HUES48 (cell line): ENCODE results near the gene DCC.

Experiments used
- H3K27ac ChIP-seq: one replicate; pipeline ENCODE4 v1.7.0; 2013; ENCODE audit warnings: low read depth, low read length, inconsistent platforms
- H3K27me3 ChIP-seq: 2 replicates; pipeline ENCODE4 v1.6.1; 2013; ENCODE audit warnings: mild to moderate bottlenecking, low read length; ENCODE audit not compliant: control insufficient read depth, insufficient read depth
- H3K36me3 ChIP-seq: 2 replicates; pipeline ENCODE4 v1.6.1; 2013; ENCODE audit warnings: low read length; ENCODE audit not compliant: control insufficient read depth, insufficient read depth
- H3K4me1 ChIP-seq: 2 replicates; pipeline ENCODE4 v1.6.1; 2013; ENCODE audit warnings: mild to moderate bottlenecking, low read length; ENCODE audit not compliant: control insufficient read depth, insufficient read depth
- H3K4me3 ChIP-seq: 2 replicates; pipeline ENCODE4 v1.5.1; 2013; ENCODE audit warnings: mild to moderate bottlenecking, low read depth, low read length
- H3K9ac ChIP-seq: 2 replicates; pipeline ENCODE4 v1.6.1; 2013; ENCODE audit warnings: mild to moderate bottlenecking, low read depth, low read length, moderate library complexity
- H3K9me3 ChIP-seq: 2 replicates; pipeline ENCODE4 v1.6.1; 2013; ENCODE audit warnings: low read length; ENCODE audit not compliant: control insufficient read depth, insufficient read depth

The DCC gene

GRCh38 chr18:53152476-53152875 lies 812.5 kb downstream of the DCC start:
- Histone ChIP-seq H3K4me3 (no peak overlapping the region), H3K9me3 (no peaks in the 10 kb centered on the region), H3K36me3 (no peaks in the 10 kb centered on the region), H3K9ac (no peak overlapping the region), H3K4me1 (no peaks in the 10 kb centered on the region), H3K27ac (no peak overlapping the region), H3K27me3 (no peaks in the 10 kb centered on the region)

- no peak overlapping the region for H3K9ac ChIP-seq
- no peaks in the 10 kb centered on the region for H3K27me3 ChIP-seq
- H3K36me3 ChIP-seq, result no peaks in the 10 kb centered on the region
- no peaks in the 10 kb centered on the region for H3K9me3 ChIP-seq
- no peak overlapping the region for H3K27ac ChIP-seq
- H3K4me1 ChIP-seq, result no peaks in the 10 kb centered on the region
- H3K4me3 ChIP-seq, result no peak overlapping the region
Measured at GRCh38 chr18:53153281-53153680, 813.3 kb downstream of the DCC start.

- no peaks in the 10 kb centered on the region for H3K36me3 ChIP-seq
- no peaks in the 10 kb centered on the region for H3K9me3 ChIP-seq
- H3K27me3 ChIP-seq, result no peaks in the 10 kb centered on the region
Measured at GRCh38 chr18:53153800-53154199, 813.8 kb downstream of the DCC start.

GRCh38 chr18:53165770-53166169 lies 825.8 kb downstream of the DCC start:
- no peaks in the 10 kb centered on the region for H3K27me3 ChIP-seq
- no peak overlapping the region for H3K9ac ChIP-seq
- no peak overlapping the region for H3K27ac ChIP-seq
- H3K9me3 ChIP-seq, result no peaks in the 10 kb centered on the region
- H3K4me1 ChIP-seq, result no peaks in the 10 kb centered on the region
- H3K4me3 ChIP-seq, result no peak overlapping the region
- H3K36me3 ChIP-seq, result no peaks in the 10 kb centered on the region

More at GRCh38 chr18:53153800-53154199, 813.8 kb downstream of the DCC start:
- Histone ChIP-seq H3K4me1 (no peaks in the 10 kb centered on the region), H3K4me3 (no peak overlapping the region), H3K9ac (no peak overlapping the region), H3K27ac (no peak overlapping the region)

- Histone ChIP-seq H3K27ac (no peak overlapping the region), H3K27me3 (no peaks in the 10 kb centered on the region), H3K4me1 (no peaks in the 10 kb centered on the region), H3K9me3 (no peaks in the 10 kb centered on the region), H3K4me3 (no peak overlapping the region), H3K9ac (no peak overlapping the region), H3K36me3 (no peaks in the 10 kb centered on the region)
Measured at GRCh38 chr18:53169346-53169745, 829.3 kb downstream of the DCC start.

GRCh38 chr18:53191634-53192033 lies 851.6 kb downstream of the DCC start:
- Histone ChIP-seq H3K27ac (peak overlapping the region; percentile 5), H3K4me3 (no peak overlapping the region), H3K4me1 (peaks cover 7% of the 10 kb centered on the region; the same call in 1 of the 2 replicates), H3K27me3 (no peaks in the 10 kb centered on the region), H3K9ac (no peak overlapping the region), H3K9me3 (no peaks in the 10 kb centered on the region), H3K36me3 (no peaks in the 10 kb centered on the region)

- no peak overlapping the region for H3K9ac ChIP-seq
- peaks cover 7% of the 10 kb centered on the region; the same call in 1 of the 2 replicates for H3K4me1 ChIP-seq
- H3K9me3 ChIP-seq, result no peaks in the 10 kb centered on the region
- no peaks in the 10 kb centered on the region for H3K36me3 ChIP-seq
- H3K27ac ChIP-seq, result no peak overlapping the region
- H3K27me3 ChIP-seq, result no peaks in the 10 kb centered on the region
- no peak overlapping the region for H3K4me3 ChIP-seq
Measured at GRCh38 chr18:53193870-53194269, 853.9 kb downstream of the DCC start.

- Histone ChIP-seq H3K4me1 (no peaks in the 10 kb centered on the region), H3K4me3 (no peak overlapping the region), H3K27me3 (no peaks in the 10 kb centered on the region), H3K9ac (no peak overlapping the region), H3K27ac (no peak overlapping the region), H3K36me3 (no peaks in the 10 kb centered on the region), H3K9me3 (no peaks in the 10 kb centered on the region)
Measured at GRCh38 chr18:53219853-53220252, 879.9 kb downstream of the DCC start.

- Histone ChIP-seq H3K9ac (no peak overlapping the region), H3K4me3 (no peak overlapping the region), H3K9me3 (no peaks in the 10 kb centered on the region), H3K27me3 (no peaks in the 10 kb centered on the region), H3K27ac (no peak overlapping the region), H3K36me3 (no peaks in the 10 kb centered on the region), H3K4me1 (no peaks in the 10 kb centered on the region)
Measured at GRCh38 chr18:53224128-53224778, 884.3 kb downstream of the DCC start.

- Histone ChIP-seq H3K9ac (no peak overlapping the region), H3K4me1 (no peaks in the 10 kb centered on the region), H3K27me3 (no peaks in the 10 kb centered on the region), H3K9me3 (no peaks in the 10 kb centered on the region), H3K4me3 (no peak overlapping the region), H3K27ac (no peak overlapping the region), H3K36me3 (no peaks in the 10 kb centered on the region)
Measured at GRCh38 chr18:53225567-53226325, 885.7 kb downstream of the DCC start.

GRCh38 chr18:53234610-53235009 lies 894.6 kb downstream of the DCC start:
- Histone ChIP-seq H3K4me1 (no peaks in the 10 kb centered on the region), H3K9ac (no peak overlapping the region), H3K27ac (no peak overlapping the region), H3K27me3 (no peaks in the 10 kb centered on the region), H3K9me3 (no peaks in the 10 kb centered on the region), H3K4me3 (no peak overlapping the region), H3K36me3 (no peaks in the 10 kb centered on the region)
